ENCODE data around the gene BPIFB2.
A peak's percentile ranks its signal among the peaks of the same experiment; 100 is the strongest.
"Not testable (repeated sequence)": the region's sequence is repeated elsewhere in the genome, so short reads cannot be mapped to it uniquely, and the experiment has no call there.

The BPIFB2 gene

GRCh38 chr20:32970973-32971300 is 36.6 kb upstream of the BPIFB2 start:
- no peak for DNase-seq

- peak; percentile 9 for DNase-seq
Measured at GRCh38 chr20:32971703-32972161, 35.8 kb upstream of the BPIFB2 start.

GRCh38 chr20:32972181-32973076 is 35.1 kb upstream of the BPIFB2 start:
- DNase-seq, result no peak

GRCh38 chr20:32973077-32973717 is 34.3 kb upstream of the BPIFB2 start:
- DNase-seq, result no peak

GRCh38 chr20:32974204-32975064 is 33.1 kb upstream of the BPIFB2 start:
- not testable (repeated sequence) for DNase-seq

GRCh38 chr20:32975121-32975520 is 32.4 kb upstream of the BPIFB2 start:
- DNase-seq, result not testable (repeated sequence)

GRCh38 chr20:32975698-32976674 is 31.5 kb upstream of the BPIFB2 start:
- no peak for DNase-seq

GRCh38 chr20:32976746-32977145 is 30.8 kb upstream of the BPIFB2 start:
- no peak for DNase-seq

- no peak for DNase-seq
Measured at GRCh38 chr20:32977281-32978008, 30.1 kb upstream of the BPIFB2 start.

GRCh38 chr20:32978009-32978335 is 29.5 kb upstream of the BPIFB2 start:
- no peak for DNase-seq

- no peak for DNase-seq
Measured at GRCh38 chr20:32979201-32979998, 28.1 kb upstream of the BPIFB2 start.

- DNase-seq, result peak; percentile 44
Measured at GRCh38 chr20:32980131-32980941, 27.2 kb upstream of the BPIFB2 start.

GRCh38 chr20:32980990-32981389 is 26.5 kb upstream of the BPIFB2 start:
- no peak for DNase-seq

GRCh38 chr20:32982617-32983458 is 24.7 kb upstream of the BPIFB2 start:
- DNase-seq, result peak; percentile 75

- DNase-seq, result no peak
Measured at GRCh38 chr20:32983459-32984112, 23.9 kb upstream of the BPIFB2 start.

- no peak for DNase-seq
Measured at GRCh38 chr20:32984196-32984595, 23.3 kb upstream of the BPIFB2 start.

GRCh38 chr20:32984631-32985354 is 22.7 kb upstream of the BPIFB2 start:
- DNase-seq, result no peak

All from NCI-H69 (cell line).